HG02870 (cell line): Measurements from ENCODE around the gene EXOC4.

Experiments used
- ATAC-seq: cut with Tn5 transposase; IDR thresholded peaks from one replicate; pipeline ENCODE4 v1.9.1; 2021; ENCODE audit warnings: mild to moderate bottlenecking, moderate library complexity; ENCODE audit not compliant: unreplicated experiment

The EXOC4 gene

GRCh38 chr7:133528796-133529195, 275.9 kb downstream of the EXOC4 start:
- ATAC-seq, result no peak

- no peak for ATAC-seq
Observed at GRCh38 chr7:133529861-133530260, 277.0 kb downstream of the EXOC4 start.

DNA sequence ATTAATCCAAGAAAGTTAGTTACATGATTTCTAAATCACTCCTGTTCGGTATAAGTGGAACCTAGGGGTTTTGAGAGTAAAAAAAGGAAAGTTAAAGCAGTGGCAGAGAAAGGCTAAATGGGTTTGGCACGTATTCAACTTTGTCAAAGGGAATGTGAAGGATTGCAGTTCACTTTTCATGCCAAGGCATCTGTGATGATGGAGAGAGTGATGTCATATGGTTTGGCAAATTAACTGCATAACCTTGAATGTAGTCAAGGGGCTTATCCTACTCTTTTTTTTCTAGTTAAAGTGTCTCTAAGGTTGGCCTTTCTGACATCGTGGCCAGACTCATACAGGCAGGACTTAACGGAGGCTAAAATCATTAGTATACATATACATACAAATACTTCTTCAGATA, 277.8 kb downstream of the EXOC4 start:
- ATAC-seq, result no peak

- ATAC-seq, result no peak
Observed at GRCh38 chr7:133534816-133535215, 281.9 kb downstream of the EXOC4 start.

GRCh38 chr7:133535308-133535707, 282.4 kb downstream of the EXOC4 start:
- no peak for ATAC-seq

- ATAC-seq, result no peak
Observed at GRCh38 chr7:133536450-133536849, 283.6 kb downstream of the EXOC4 start.

DNA sequence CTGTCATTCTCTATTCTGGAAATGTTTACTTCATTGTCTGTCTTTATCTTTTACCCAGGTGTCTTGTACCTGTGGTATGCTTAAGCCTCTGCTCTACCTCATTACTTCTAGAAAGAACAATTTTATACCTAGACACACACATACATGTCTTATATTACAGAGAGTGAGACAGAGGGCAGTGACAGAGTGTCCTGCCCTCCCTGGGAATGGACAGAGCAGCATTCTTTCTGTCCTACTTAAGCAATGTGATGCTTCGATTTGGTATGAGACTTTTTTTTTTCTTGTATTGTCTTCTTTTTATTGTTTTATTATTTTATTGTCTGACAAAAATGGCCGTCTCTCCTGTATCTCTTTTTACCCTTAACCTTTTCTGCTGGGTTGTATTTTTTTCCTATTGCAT, 286.1 kb downstream of the EXOC4 start:
- ATAC-seq, result no peak

GRCh38 chr7:133540096-133540860, 287.4 kb downstream of the EXOC4 start:
- no peak for ATAC-seq

- ATAC-seq, result no peak
Observed at GRCh38 chr7:133542209-133542780, 289.4 kb downstream of the EXOC4 start.

- ATAC-seq, result no peak
Observed at GRCh38 chr7:133543657-133544056, 290.8 kb downstream of the EXOC4 start.

GRCh38 chr7:133545618-133546017, 292.7 kb downstream of the EXOC4 start:
- no peak for ATAC-seq

DNA sequence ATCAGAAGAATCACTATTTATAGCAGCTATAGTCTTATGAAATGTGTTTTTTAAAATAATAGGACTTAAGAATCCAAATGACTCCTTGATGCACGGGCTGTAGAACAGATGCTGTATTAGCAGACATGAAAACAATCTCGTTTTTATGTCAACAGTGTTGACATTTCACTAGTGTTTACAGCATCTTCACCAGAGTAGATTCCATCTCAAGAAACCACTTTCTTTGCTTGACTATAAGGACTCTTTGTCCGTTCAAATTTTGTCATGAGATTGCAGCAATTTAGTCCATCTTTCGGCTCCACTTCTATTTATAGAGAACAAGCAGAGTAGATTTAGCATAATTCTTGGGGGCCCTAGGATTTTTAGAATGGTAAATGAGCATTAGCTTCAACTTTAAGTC, 295.1 kb downstream of the EXOC4 start:
- ATAC-seq, result no peak

- ATAC-seq, result no peak
Observed at GRCh38 chr7:133549633-133550032, 296.8 kb downstream of the EXOC4 start.

- ATAC-seq, result no peak
Observed at GRCh38 chr7:133550145-133550544, 297.3 kb downstream of the EXOC4 start.

DNA sequence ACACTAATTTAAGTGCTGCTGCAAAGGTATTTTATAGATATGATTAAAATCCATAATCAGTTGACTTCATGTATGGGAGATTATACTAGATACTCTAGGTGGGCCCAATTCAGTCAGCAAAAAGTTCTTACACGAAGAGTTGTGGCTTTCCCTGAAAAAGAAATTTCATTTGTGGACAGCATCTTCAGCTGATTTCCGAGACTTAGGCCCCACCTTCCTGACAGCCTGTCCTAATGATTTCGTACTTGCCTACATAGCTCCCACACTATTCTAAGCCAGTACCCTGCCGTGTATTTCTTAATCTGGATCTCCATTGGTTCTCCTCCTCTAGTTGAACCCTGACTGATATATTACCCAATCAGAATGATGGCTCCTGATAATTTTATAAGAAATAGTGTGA, 297.9 kb downstream of the EXOC4 start:
- no peak for ATAC-seq

DNA sequence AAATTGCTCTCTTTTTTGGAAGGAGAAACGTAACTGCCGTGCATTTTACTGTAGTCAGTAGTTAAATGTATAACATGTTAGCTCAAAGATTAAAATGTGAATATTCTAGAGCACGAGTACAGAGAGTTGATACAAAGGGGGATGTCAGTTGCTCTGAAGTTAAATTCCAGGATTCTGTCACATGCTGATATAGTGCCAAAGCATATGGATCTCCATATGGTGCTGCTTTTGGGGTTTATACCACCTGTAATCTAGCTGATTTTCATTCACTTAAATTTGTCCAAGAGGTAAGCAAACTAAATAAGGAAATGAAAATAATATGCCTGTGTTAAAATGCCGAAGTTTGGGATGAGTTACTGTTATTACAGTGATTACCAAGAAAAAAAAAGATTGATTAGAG, 298.6 kb downstream of the EXOC4 start:
- no peak for ATAC-seq

- no peak for ATAC-seq
Observed at GRCh38 chr7:133552079-133552478, 299.2 kb downstream of the EXOC4 start.

- no peak for ATAC-seq
Observed at GRCh38 chr7:133554330-133554729, 301.5 kb downstream of the EXOC4 start.

- no peak for ATAC-seq
Observed at GRCh38 chr7:133556048-133556447, 303.2 kb downstream of the EXOC4 start.

DNA sequence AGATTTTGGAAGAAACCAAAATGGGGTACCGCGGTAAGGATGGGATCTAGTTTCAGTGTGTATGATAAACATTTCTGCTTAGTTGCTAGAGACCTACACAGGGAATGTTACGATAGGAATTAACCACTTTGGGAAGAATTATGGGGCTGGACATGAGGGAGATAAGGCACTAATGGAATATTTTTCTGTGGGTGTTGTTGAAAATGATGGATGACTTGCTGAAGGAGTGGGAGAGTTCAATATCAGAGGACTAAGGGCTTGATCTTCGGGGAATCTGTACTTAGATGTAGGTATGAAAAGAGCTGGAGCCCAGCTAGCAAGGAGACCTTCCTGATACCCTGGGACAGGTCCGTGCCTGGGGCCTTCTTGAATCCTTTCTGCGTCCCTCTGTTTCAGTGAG, 303.7 kb downstream of the EXOC4 start:
- ATAC-seq, result no peak

DNA sequence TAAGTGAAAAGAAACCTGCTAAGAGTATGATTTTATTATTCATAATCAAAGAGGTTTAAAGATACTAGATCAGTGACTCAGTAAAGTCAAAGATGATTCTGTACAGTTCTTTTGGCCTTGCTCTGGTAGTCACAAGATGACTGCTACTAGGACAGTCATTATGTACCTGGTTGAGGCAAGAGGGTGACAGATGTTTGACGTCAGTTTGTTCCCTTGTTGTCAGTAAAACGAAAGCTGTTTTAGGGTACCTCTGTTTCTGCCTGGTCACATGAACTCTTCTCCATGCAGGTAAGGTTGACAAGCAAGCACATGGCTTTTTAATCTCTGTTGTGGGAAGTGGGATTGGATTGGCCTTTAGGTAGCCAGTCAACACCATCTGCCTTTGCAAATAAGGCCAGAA, 308.0 kb downstream of the EXOC4 start:
- no peak for ATAC-seq

DNA sequence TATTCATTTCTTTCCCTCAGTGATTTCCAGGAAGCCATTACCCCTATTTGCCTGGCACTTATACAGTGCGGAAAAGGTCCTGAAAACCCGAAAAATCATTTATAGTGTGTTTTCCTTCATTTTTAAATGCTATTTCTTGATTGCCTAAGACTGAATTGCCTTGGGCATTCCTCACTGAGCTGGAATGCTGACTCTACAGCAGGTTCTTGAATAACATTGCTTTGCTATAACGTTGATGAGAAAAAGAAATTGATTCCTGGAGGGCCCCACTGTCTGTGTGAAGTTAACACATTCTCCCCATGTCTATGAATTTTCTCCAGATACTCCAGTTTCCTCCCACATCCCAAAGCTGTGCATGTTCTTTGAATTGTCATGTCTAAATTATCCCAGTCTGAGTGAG, 308.5 kb downstream of the EXOC4 start:
- ATAC-seq, result no peak

DNA sequence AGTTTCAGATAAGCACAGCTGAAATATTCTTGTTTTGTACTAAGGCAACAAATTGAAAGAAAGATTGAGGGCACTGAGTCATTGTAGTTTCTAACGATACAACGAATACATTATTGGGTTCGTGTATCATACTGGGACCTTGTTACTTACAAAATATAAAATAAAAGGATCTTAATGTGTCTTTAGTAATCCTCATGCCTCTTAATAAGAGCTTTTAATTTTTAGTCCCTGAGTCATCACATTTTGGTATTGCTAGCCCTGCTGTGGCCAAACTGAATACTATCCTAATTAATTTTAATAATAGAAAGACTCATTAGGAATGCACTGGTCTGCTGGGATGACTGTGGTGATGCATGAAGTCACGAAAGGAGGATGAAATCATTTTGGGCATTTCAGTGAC, 309.7 kb downstream of the EXOC4 start:
- ATAC-seq, result no peak
